Activated T-cell treated with anti-CD3 and anti-CD28 coated beads, Interleukin-2, amount 50 U/mL, for 48 hours (primary cell): Measurements from ENCODE around the gene PKP2.

Experiments
- DNase-seq, 2 experiments: peaks; one replicate each; pipeline ENCODE4 v3.0.0-alpha.2; 2020

The PKP2 gene

DNA sequence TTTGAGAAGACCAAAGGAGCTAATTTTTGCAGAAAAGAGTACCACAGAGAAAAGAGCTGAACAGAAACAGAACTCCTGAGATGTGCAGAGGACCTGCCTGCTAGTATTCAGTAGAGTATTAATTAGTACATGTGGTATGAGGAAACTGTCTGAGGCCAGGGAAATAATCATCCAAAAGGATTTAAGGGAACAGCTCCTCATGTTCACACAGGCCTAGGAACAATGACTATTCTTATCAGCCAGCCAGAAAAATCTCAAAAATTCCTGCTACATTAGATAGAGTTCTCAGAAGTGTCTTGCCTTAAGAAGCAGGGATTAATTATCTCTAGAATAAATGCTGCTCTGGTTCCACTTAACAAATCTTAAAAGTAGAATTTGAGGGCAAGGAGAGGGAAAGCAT lies 36.4 kb downstream of the PKP2 start:
- DNase-seq, result no peak

- no peak for DNase-seq
Measured at GRCh38 chr12:32859389-32859788, 37.2 kb downstream of the PKP2 start.

DNA sequence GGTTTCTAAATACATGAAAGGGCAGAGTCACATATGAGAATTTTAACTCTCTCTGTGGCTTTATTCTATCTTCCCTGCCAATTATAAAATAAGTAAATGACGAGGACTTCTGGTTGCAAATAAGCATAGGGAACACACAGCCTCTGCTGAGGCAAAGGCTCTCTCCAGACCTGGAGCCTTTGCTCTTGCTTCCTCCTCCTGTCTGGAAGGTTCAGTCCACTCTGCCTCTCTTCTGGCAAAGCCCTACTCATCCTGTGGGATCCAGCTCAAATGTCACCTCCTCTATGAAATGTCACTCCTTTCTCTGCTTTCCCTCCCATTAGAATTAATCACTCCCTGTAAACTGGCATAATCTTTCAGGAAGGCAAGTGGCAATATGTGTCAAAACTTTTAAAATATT lies 41.9 kb downstream of the PKP2 start:
- no peak for DNase-seq

GRCh38 chr12:32854097-32854496 lies 42.5 kb downstream of the PKP2 start:
- DNase-seq, result no peak

- no peak for DNase-seq
Measured at GRCh38 chr12:32847287-32847686, 49.3 kb downstream of the PKP2 start.

DNA sequence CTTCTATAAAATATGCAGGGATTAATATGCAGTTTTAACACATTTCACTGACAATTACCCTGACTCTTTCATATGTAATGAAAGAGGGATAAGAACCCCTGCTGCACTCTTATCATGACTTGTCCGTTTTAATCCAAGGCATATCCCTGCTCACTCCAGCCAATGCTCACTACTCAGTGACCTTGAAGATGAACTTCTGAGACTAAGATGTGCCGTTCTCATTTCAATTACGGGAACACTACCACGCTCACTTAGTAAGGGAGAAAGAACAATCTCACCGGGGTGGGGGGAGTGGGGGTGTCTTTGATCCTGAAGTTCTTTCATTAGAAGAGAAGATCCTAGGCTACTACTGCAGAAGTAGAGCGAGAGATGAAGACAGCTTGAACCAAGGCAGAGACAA lies 50.5 kb downstream of the PKP2 start:
- no peak for DNase-seq

DNA sequence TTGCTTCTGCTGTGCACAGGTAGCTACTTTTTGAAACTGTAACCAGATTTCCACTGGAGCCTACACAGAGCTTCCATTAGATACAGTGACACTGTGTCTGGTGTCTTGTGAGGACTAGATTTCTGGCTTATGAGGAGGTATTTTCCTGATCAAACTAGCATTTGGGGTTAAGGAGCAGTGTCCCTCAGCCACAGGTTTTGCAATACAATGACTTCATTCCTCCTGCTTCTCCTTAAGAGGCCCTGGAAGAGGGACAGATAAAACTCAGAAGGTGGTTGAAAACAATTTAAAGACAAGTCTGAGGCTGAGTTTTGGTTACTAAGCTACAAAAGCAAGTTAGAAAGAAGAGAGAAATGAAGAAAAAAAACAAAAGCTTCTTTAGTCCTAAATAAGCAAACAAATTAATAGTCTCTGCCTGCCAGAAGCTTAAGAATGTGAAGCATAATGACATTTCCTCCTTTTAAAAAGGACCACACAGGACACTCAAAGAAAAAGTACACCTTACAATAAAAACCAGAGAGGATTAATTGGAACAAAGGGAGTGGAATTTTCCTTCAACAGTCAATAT lies 53.0 kb downstream of the PKP2 start:
- DNase-seq, result no peak

- no peak for DNase-seq
Measured at GRCh38 chr12:32841061-32841460, 55.5 kb downstream of the PKP2 start.

DNA sequence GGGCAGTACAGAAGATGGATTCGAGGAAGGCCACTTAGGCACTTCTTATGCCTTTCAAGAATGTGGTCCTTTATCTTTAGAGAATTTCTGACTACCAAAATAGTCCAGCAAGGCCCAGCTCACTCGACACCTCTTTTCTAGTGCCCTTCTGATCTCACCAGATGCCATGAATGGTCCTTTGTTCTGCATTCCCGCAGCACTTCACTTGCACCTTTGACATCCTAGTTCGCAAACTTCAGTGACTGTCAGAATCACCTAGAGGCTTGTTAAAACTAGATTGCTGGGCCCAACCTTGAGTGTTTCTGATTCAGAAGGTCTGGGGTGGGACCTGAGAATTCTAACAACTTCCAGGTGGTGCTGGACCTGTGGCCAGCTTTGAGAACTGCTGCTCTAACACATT lies 56.7 kb downstream of the PKP2 start:
- no peak for DNase-seq

GRCh38 chr12:32837974-32838373 lies 58.6 kb downstream of the PKP2 start:
- no peak for DNase-seq

DNA sequence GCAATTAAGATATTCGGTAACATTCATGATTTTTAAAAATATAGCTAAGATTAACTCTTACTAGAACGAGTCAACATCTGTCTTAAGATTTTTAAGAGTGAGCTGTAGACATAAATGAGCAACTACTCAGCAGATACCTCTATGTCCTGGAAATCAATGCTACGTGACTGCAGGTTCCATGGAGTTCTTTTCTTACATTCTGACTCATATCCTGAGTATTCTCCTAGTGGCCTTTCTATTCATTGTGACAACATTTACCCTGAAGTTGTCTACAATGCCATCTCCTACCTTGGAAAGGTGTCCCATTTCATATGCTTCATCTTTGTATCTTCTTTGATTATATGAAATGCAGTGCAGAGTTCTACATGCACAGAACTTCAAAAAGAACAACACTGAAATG lies 59.9 kb downstream of the PKP2 start:
- DNase-seq, result no peak

DNA sequence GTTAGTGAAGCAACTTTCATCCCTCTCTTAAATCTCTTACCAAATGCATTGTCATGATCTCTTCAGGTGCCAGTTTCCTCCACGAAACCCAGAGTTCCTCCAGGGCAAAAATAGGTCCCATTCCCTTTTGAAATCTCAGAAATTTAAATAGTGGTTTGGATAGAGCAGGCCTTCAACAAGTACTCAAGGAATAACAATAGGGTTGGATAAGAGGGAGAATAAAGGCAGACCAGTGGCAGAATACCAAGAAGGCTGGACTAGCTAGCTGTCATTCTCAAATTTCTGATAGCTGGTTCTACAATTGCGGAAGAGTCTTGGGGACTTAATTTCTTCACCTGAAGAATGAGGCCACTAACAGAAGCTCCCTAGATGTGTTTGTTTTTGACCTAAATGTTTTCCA lies 62.5 kb downstream of the PKP2 start:
- DNase-seq, result no peak

DNA sequence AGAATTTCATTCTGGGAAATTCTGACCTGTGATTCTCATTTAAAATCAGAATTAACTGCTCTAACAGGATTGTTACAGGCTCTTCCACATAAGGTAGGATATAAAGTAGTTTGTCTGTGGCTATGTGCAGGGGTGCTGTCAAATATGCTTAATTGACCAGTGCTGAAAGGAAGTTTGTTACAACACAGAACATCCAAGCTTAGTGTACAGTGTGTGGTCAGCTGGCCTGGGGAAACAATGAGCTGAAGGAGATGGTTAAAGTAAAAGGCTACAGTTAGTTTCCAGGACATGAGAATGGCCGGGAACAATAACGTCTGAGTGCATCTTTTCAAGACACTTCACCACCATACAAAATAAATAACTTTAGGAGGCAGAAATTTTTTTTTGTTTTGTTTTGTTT lies 68.0 kb downstream of the PKP2 start:
- no peak for DNase-seq

DNA sequence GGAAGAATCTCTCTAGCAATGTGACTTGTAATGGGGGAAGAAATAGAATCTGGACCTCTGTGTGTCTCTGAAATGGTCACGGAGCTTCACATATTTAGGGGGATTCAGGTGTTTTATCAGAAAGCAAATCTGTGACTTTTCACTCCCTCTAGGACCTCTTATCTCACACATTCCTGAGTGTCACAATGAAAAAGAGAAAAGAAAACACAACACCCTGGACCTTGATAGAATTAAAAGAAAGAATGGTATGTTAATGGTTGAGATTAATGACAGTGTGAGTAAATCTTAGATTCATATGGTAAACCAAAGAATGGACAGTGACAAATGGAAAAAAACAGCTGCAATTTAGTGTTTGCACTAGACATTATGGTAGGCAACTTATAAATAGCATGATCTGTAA lies 68.5 kb downstream of the PKP2 start:
- no peak for DNase-seq

GRCh38 chr12:32826807-32827412 lies 69.7 kb downstream of the PKP2 start:
- no peak for DNase-seq

DNA sequence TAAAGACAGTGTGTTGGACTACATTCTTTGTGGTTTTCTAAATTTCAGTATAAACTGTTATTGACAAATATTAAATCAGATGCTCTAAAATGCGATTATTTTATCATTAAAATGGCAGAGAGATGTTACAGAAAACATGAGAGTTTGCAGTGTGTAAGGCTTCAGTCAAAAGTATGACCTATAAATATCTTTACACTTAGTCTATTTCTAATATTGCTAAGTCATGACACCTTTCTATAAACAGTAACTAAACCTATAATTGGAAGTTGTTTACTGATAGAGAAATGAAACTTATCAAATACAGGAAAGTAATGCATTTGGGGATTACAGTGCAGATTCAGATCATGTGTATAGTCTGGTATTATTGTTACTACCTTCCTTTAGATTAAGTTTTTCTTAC lies 72.0 kb downstream of the PKP2 start:
- no peak for DNase-seq

- no peak for DNase-seq
Measured at GRCh38 chr12:32822344-32822743, 74.2 kb downstream of the PKP2 start.

GRCh38 chr12:32821710-32822109 lies 74.9 kb downstream of the PKP2 start:
- DNase-seq, result no peak

DNA sequence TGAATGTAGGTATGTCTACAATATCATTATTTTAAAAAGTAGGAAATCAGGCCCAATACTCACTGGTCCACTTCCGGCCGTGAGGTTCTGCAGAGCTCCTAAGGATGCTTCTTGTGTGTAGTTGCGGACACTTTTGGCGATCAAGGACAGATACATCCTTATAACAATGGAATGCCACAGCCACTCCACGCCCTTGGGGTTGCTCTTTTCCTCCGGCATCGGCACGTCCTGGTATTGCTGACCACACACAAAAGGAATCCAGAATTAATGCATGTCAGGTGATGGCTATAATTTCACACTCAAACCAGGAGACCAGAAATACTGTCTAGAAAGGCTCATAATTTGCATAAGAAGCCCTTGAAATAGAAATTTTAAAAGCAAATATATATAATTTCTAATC lies 75.3 kb downstream of the PKP2 start:
- DNase-seq, result no peak

- DNase-seq, result no peak
Measured at GRCh38 chr12:32820376-32820931, 76.1 kb downstream of the PKP2 start.

- no peak for DNase-seq
Measured at GRCh38 chr12:32819424-32819823, 77.2 kb downstream of the PKP2 start.

GRCh38 chr12:32811686-32812392 lies 84.7 kb downstream of the PKP2 start:
- no peak for DNase-seq

GRCh38 chr12:32809846-32810245 lies 86.7 kb downstream of the PKP2 start:
- DNase-seq, result no peak

DNA sequence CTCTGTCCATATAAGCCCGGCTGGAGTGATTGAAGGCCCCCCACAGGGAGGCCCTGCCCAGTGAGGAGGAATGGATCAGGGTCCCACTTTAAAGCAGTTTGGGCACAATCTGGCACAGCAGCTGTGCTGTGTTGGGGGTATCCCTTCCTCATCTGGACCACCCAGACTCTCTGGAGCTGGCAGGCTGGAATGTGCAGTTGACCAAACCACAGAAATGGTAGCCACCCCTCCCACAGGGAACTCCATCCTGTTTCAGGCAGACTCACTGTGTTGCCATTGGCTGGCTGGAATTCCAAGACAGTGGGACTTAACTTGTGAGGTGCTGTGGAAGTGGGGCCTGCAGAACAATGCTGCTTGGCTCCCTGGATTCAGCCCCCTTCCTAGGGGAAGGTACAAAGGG lies 87.4 kb downstream of the PKP2 start:
- no peak for DNase-seq
